Bronchial epithelial cell (primary cell): ENCODE data around the gene ZNF445. TPM values are rescaled to one million over a fixed set of nuclear protein-coding genes. Genes with fewer than 3 reads are reported as not detected.
"Not testable (repeated sequence)": the region's sequence is repeated elsewhere in the genome, so short reads cannot be mapped to it uniquely, and the experiment has no call there.

Experiments used
- DNase-seq: peaks from one replicate; pipeline ENCODE4 v3.0.0-alpha.2; 2010; ENCODE audit warnings: low read depth
- FAIRE-seq: peaks from 2 replicates; lab custom pipeline; 2011; peaks lifted over from hg19 to GRCh38; lab: Jason Lieb, UNC
- H3K27me3 ChIP-seq: 2 replicates; pipeline ENCODE4 v1.5.1; 2011; ENCODE audit warnings: low read length; ENCODE audit not compliant: control insufficient read depth, insufficient read depth
- H3K36me3 ChIP-seq: 2 replicates; pipeline ENCODE4 v1.5.1; 2011; ENCODE audit warnings: low read length; ENCODE audit not compliant: control insufficient read depth, insufficient read depth
- H3K4me3 ChIP-seq: 2 replicates; pipeline ENCODE4 v1.5.1; 2011; ENCODE audit warnings: mild to moderate bottlenecking, low read depth, low read length, control low read depth
- total RNA-seq: library from RNA; depleted of rRNA; stranded (reverse); fragments of >200 nt; gene quantifications from 2 replicates; pipeline ENCODE4 v1.2.1, GENCODE V29; 2014
- TF ChIP-seq, protein P1 (sequence below): IDR thresholded peaks from 2 replicates; pipeline ENCODE4 v1.5.1; 2011; ENCODE audit warnings: mild to moderate bottlenecking, moderate library complexity, low read length, control low read depth, inconsistent platforms; ENCODE audit not compliant: insufficient read depth, severe bottlenecking

The ZNF445 gene
- total RNA-seq, 1 donor from 2014 or later: 5.8 TPM

GRCh38 chr3:44400771-44401170 is 76.7 kb downstream of the ZNF445 start:
- TF ChIP-seq, protein P1, sequence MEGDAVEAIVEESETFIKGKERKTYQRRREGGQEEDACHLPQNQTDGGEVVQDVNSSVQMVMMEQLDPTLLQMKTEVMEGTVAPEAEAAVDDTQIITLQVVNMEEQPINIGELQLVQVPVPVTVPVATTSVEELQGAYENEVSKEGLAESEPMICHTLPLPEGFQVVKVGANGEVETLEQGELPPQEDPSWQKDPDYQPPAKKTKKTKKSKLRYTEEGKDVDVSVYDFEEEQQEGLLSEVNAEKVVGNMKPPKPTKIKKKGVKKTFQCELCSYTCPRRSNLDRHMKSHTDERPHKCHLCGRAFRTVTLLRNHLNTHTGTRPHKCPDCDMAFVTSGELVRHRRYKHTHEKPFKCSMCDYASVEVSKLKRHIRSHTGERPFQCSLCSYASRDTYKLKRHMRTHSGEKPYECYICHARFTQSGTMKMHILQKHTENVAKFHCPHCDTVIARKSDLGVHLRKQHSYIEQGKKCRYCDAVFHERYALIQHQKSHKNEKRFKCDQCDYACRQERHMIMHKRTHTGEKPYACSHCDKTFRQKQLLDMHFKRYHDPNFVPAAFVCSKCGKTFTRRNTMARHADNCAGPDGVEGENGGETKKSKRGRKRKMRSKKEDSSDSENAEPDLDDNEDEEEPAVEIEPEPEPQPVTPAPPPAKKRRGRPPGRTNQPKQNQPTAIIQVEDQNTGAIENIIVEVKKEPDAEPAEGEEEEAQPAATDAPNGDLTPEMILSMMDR: no peak
- no peak for FAIRE-seq
- no peak overlapping the region for H3K4me3 ChIP-seq

DNA sequence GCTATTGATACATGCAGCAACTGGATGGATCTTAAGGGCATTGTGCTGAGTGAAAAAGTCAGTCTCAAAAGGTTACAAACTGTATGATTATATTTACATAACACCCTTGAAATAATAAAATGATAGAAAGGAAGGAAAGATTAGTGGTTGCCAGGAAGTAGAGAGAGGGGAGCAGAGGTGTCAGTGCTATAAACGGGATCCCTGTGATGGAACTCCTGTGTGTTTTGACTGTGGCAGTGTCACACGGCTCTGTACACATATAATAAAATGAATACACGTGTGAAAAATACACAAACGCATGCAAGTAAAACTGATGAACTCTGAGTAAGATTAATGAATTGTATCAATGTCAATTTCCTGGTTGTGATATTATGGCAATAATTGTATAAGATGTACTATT is 78.6 kb downstream of the ZNF445 start:
- TF ChIP-seq, protein P1: no peak
- Histone ChIP-seq H3K4me3 (no peak overlapping the region), H3K36me3 (peaks cover 3% of the 10 kb centered on the region), H3K27me3 (no peaks in the 10 kb centered on the region)
- no peak for FAIRE-seq
- DNase-seq: no peak

More at GRCh38 chr3:44400771-44401170, 76.7 kb downstream of the ZNF445 start:
- no peaks in the 10 kb centered on the region for H3K27me3 ChIP-seq
- peaks cover 4% of the 10 kb centered on the region for H3K36me3 ChIP-seq
- DNase-seq: no peak

GRCh38 chr3:44398271-44398670 is 79.2 kb downstream of the ZNF445 start:
- not testable (repeated sequence) for H3K36me3 ChIP-seq, FAIRE-seq, DNase-seq, H3K4me3 ChIP-seq, H3K27me3 ChIP-seq

- Histone ChIP-seq H3K36me3 (peaks cover 1% of the 10 kb centered on the region), H3K27me3 (no peaks in the 10 kb centered on the region), H3K4me3 (no peak overlapping the region)
- TF ChIP-seq, protein P1: no peak
- no peak for DNase-seq
- FAIRE-seq: no peak
Observed at GRCh38 chr3:44396200-44397171, 81.0 kb downstream of the ZNF445 start.

GRCh38 chr3:44395714-44396113 is 81.8 kb downstream of the ZNF445 start:
- no peak overlapping the region for H3K4me3 ChIP-seq
- peaks cover under 1% of the 10 kb centered on the region for H3K36me3 ChIP-seq
- no peak for FAIRE-seq
- no peak for DNase-seq
- TF ChIP-seq, protein P1: no peak
- H3K27me3 ChIP-seq: no peaks in the 10 kb centered on the region

- TF ChIP-seq, protein P1: no peak
- H3K36me3 ChIP-seq: no peaks in the 10 kb centered on the region
- no peak for FAIRE-seq
- H3K27me3 ChIP-seq: no peaks in the 10 kb centered on the region
- no peak overlapping the region for H3K4me3 ChIP-seq
- DNase-seq: no peak
Observed at GRCh38 chr3:44392489-44392888, 85.0 kb downstream of the ZNF445 start.
